Keratinocyte (primary cell): Measurements from ENCODE around the gene RPL36A. TPM values are rescaled to one million over a fixed set of nuclear protein-coding genes. Genes with fewer than 3 reads are reported as not detected.

Experiments
- DNase-seq: peaks from one replicate; pipeline ENCODE4 v3.0.0-alpha.2; 2011; ENCODE audit warnings: low read depth, missing footprints, low spot score
- FAIRE-seq: peaks from 2 replicates; lab custom pipeline; 2011; peaks lifted over from hg19 to GRCh38; lab: Jason Lieb, UNC
- H2AFZ ChIP-seq: 2 replicates; pipeline ENCODE4 v1.6.0; 2012; ENCODE audit warnings: low read length, control low read depth, inconsistent platforms; ENCODE audit not compliant: control insufficient read depth
- H3K27ac ChIP-seq: 2 replicates; pipeline ENCODE4 v1.5.1; 2011; ENCODE audit warnings: low read length; ENCODE audit not compliant: control insufficient read depth, insufficient read depth
- H3K27me3 ChIP-seq: 3 replicates; pipeline ENCODE4 v1.6.0; 2011; ENCODE audit warnings: low read length; ENCODE audit not compliant: control insufficient read depth, insufficient read depth; ENCODE audit errors: extremely low read depth
- H3K36me3 ChIP-seq, 2 experiments: 2 replicates in 1 of 2; 3 replicates in 1 of 2; pipeline ENCODE4 v1.5.1; 2011; ENCODE audit warnings: low read length in 2 of 2, mild to moderate bottlenecking in 1 of 2; ENCODE audit not compliant: control insufficient read depth in 2 of 2, insufficient read depth in 2 of 2; ENCODE audit errors: extremely low read depth in 1 of 2
- H3K4me1 ChIP-seq: 3 replicates; pipeline ENCODE4 v1.5.1; 2011; ENCODE audit warnings: low read length; ENCODE audit not compliant: control insufficient read depth, insufficient read depth; ENCODE audit errors: extremely low read depth
- H3K4me2 ChIP-seq: 3 replicates; pipeline ENCODE4 v1.6.0; 2011; ENCODE audit warnings: low read depth, low read length; ENCODE audit not compliant: control insufficient read depth, insufficient read depth; ENCODE audit errors: extremely low read depth
- H3K4me3 ChIP-seq, 3 experiments: fragments of 200-600 bp in 1 of 3; sonication (generic) in 1 of 3; 2 replicates in 2 of 3; 3 replicates in 1 of 3; pipeline ENCODE4 v1.5.1; 2011 to 2016; ENCODE audit warnings: low read length in 3 of 3, mild to moderate bottlenecking in 3 of 3, control low read depth in 2 of 3, inconsistent platforms in 1 of 3, low read depth in 1 of 3, mixed read lengths in 1 of 3, mixed run types in 1 of 3, moderate library complexity in 1 of 3; ENCODE audit not compliant: control insufficient read depth in 2 of 3, insufficient read depth in 2 of 3; ENCODE audit errors: extremely low read depth in 1 of 3
- H3K79me2 ChIP-seq: 2 replicates; pipeline ENCODE4 v1.6.0; 2012; ENCODE audit warnings: low read length; ENCODE audit not compliant: control insufficient read depth, insufficient read depth
- H3K9ac ChIP-seq: 3 replicates; pipeline ENCODE4 v1.6.0; 2011; ENCODE audit warnings: low read length; ENCODE audit not compliant: control insufficient read depth, insufficient read depth; ENCODE audit errors: extremely low read depth
- H3K9me1 ChIP-seq: 3 replicates; pipeline ENCODE4 v1.6.0; 2011; ENCODE audit warnings: low read length; ENCODE audit not compliant: control insufficient read depth, insufficient read depth; ENCODE audit errors: extremely low read depth
- H3K9me3 ChIP-seq: 2 replicates; pipeline ENCODE4 v1.5.1; 2012; ENCODE audit warnings: low read depth, low read length; ENCODE audit not compliant: control insufficient read depth
- H4K20me1 ChIP-seq: 3 replicates; pipeline ENCODE4 v1.6.0; 2011; ENCODE audit warnings: low read length; ENCODE audit not compliant: control insufficient read depth, insufficient read depth; ENCODE audit errors: extremely low read depth
- CTCF ChIP-seq, 3 experiments: IDR thresholded peaks in 1 of 3; conservative IDR thresholded peaks in 1 of 3; optimal IDR thresholded peaks in 1 of 3; 2 replicates in 2 of 3; 3 replicates in 1 of 3; pipeline versions ENCODE3 to v1.5.1; 2011; ENCODE audit warnings: low read length in 3 of 3, mild to moderate bottlenecking in 3 of 3, moderate library complexity in 2 of 3, control low read depth in 1 of 3, inconsistent platforms in 1 of 3; ENCODE audit not compliant: insufficient read depth in 2 of 3; ENCODE audit errors: extremely low read depth in 1 of 3
- EZH2 ChIP-seq: IDR thresholded peaks from one replicate; pipeline ENCODE4 v1.6.1; 2012; ENCODE audit warnings: inconsistent platforms, mild to moderate bottlenecking, low read length, moderate library complexity
- dilution Hi-C: fragments of 300-500 bp; cut with MboI; formaldehyde crosslinking; loops from one replicate; pipeline ENCODE4 v1.7.0; 2020; ENCODE audit warnings: low sequenced_read_pairs; ENCODE audit not compliant: extremely low pct_ligation_motif_present
- polyA plus RNA-seq, 5 experiments: library from polyadenylated mRNA; depleted of rRNA in 3 of 5; stranded (reverse) in 3 of 5; stranded (forward) in 1 of 5; unstranded in 1 of 5; fragments of >200 nt; gene quantifications; 1 replicate in 1 of 5; 2 replicates in 3 of 5; 3 replicates in 1 of 5; pipeline versions ENCODE4 v1.2.1 to v1.2.3, GENCODE V29; 2011 to 2012; ENCODE audit warnings: missing spikeins in 2 of 5, low read depth in 1 of 5, low replicate concordance in 1 of 5

The RPL36A gene
- polyA plus RNA-seq, 1 donor (not counting 4 experiments of a cell fraction or from before 2014, with no cell fraction given): 2,714 TPM

DNA sequence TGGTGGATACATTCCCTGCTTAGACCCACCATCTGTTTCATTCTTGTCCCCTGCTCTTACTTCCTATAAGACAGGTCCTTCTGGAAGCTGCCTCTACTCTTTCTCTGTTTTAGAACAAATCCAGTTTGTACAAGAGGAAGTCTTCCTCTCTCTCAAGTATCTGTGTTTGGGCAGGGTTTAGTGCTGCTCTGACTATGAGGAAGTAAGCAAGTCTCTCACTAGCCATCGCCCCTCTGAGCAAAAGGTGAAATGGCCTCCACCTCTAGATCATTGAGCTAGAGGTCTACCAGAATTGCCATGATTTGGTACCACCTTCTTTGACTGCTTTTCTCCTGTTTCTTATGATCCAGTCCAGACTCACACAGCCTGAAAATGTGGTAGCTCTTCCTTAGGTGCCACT is 13.3 kb upstream of the RPL36A start:
- H2AFZ ChIP-seq: no peak overlapping the region
- no peaks in the 10 kb centered on the region for H3K36me3 ChIP-seq
- H3K79me2 ChIP-seq: no peaks in the 10 kb centered on the region
- no peaks in the 10 kb centered on the region for H3K9me1 ChIP-seq
- no peak overlapping the region for H3K4me3 ChIP-seq
- H3K27me3 ChIP-seq: no peaks in the 10 kb centered on the region
- H3K9ac ChIP-seq: no peak overlapping the region
- DNase-seq (no peak), FAIRE-seq (no peak)
- H3K4me2 ChIP-seq: no peak overlapping the region
- TF ChIP-seq CTCF (optimal IDR thresholded peaks at IDR 0.05 in 1 of 3, IDR thresholded peaks at IDR 0.05 in 1 of 3, conservative IDR thresholded peaks at IDR 0.05 in 1 of 3; ENCODE audit: extremely low read depth in 1 of 3, insufficient read depth in 2 of 3, low read length in 3 of 3) (no peak), EZH2 (no peak)
- dilution Hi-C loops: no loop called here
- no peaks in the 10 kb centered on the region for H3K4me1 ChIP-seq
- no peak overlapping the region for H3K27ac ChIP-seq
- H4K20me1 ChIP-seq: no peaks in the 10 kb centered on the region
- H3K9me3 ChIP-seq: no peaks in the 10 kb centered on the region

GRCh38 chrX:101383679-101384205 is 7.1 kb upstream of the RPL36A start:
- no peak overlapping the region for H3K27ac ChIP-seq
- H4K20me1 ChIP-seq: no peaks in the 10 kb centered on the region
- no peak overlapping the region for H3K4me2 ChIP-seq
- H3K4me3 ChIP-seq: no peak overlapping the region
- no peak for TF ChIP-seq CTCF (optimal IDR thresholded peaks at IDR 0.05 in 1 of 3, IDR thresholded peaks at IDR 0.05 in 1 of 3, conservative IDR thresholded peaks at IDR 0.05 in 1 of 3; ENCODE audit: extremely low read depth in 1 of 3, insufficient read depth in 2 of 3, low read length in 3 of 3)
- no peak for TF ChIP-seq EZH2
- no peaks in the 10 kb centered on the region for H3K4me1 ChIP-seq
- FAIRE-seq: no peak
- H3K9me3 ChIP-seq: no peaks in the 10 kb centered on the region
- no peak overlapping the region for H2AFZ ChIP-seq
- no peaks in the 10 kb centered on the region for H3K36me3 ChIP-seq
- H3K27me3 ChIP-seq: no peaks in the 10 kb centered on the region
- dilution Hi-C loops: no loop called here
- no peaks in the 10 kb centered on the region for H3K9me1 ChIP-seq
- DNase-seq: no peak
- no peaks in the 10 kb centered on the region for H3K79me2 ChIP-seq
- H3K9ac ChIP-seq: no peak overlapping the region
